AG20443 (cell line): ENCODE data around the gene SEL1L3.

ENCODE experiments used
- DNase-seq: peaks from one replicate; pipeline ENCODE4 v3.0.0; 2012; ENCODE audit warnings: low spot score, mixed read lengths

SEL1L3 gene

GRCh38 chr4:25749150-25749794 is 113.5 kb downstream of the SEL1L3 start:
- no peak for DNase-seq

- DNase-seq: no peak
Observed at GRCh38 chr4:25743971-25744370, 118.8 kb downstream of the SEL1L3 start.

DNA sequence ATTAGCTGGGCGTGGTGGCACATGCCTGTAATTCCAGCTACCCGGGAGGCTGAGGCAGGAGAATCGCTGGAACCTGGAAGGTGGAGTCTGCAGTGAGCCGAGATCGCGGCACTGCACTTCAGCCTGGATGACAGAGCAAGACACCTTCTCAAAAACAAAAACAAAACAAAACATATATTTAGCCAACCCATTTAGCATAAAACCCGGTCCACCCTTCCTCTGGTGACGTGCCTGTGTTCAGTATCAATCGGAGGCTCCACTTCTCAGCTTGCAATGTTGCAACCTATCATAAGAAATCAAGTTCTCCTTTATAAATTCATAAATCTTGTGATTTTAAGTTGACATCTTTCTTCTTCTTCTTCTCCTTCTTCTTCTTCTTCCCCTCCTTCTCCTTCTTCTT is 133.2 kb downstream of the SEL1L3 start:
- no peak for DNase-seq

- no peak for DNase-seq
Observed at GRCh38 chr4:25728886-25729285, 133.9 kb downstream of the SEL1L3 start.

DNA sequence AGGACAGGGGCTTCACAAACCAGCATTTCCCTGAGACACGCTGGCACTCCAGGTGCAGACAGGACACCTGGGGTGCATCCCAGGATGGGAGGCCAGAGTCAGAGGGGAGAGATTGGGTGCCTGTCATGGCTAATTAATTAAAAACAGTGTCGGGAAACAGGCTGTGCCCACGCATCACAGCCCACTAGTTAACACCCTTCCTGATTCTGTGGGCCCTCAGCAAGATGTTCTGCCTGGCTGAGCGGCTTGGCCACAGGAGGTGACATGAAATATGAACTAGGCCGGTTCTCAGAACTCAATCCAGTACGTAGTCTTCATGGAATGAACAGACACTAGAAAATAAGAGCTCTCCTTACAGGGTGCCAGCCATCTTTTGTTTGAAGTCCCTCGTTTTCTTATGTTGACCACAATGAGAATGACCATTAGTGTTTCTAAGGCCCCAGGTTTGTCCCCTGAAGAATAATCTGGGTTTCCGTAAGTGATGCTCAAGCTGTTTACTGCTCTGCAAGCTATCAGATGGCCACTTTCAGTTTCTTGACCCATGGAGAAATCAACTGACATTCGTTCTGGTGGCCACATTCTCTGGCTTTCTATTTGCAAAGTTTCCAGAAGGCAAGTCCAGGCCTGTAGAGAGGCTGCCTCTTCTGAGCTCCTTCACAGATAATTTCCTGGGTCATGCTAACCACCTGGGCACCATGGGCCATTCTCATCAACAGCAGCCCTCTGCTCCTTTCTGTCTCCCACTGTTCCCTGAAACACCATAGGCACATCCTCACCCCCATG is 134.9 kb downstream of the SEL1L3 start:
- DNase-seq: no peak

DNA sequence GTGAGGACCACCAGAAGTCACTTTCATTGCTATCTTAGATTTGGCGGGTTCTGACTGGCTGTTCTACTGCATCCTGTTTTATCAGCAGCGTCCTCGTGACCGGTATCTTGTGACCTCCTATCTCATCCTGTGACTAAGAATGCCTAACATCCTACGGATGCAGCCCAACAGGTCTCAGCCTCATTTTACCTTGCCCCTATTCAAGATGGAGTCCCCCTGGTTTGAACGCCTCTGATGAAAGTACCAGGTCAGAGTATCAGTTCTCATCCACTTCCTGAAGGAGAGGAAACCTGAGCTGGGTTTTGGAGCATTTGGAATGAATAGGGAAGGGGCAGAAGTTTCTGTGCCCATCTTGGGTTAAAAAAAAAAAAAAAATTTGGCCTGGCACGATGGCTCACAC is 136.9 kb downstream of the SEL1L3 start:
- DNase-seq: no peak

- DNase-seq: no peak
Observed at GRCh38 chr4:25723409-25723808, 139.4 kb downstream of the SEL1L3 start.

DNA sequence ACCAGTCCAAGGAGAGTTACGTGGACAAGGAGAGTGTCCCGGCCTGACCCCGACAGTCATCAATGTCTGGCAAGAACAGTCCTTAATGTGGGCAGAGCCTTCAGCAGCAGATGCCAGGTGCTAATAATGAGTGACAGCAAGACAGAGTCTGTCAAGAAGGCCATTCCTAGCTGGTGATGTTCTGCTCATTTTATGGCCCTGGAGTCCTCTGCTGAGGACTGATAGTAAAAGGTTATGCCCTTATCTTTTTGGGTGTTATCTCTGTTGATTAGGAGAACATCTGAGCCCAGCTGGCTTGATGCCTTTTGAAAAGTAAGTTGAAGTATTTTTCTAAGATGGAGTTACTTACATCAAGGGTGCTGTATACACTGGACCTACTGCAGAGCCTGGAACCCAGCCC is 139.8 kb downstream of the SEL1L3 start:
- no peak for DNase-seq

DNA sequence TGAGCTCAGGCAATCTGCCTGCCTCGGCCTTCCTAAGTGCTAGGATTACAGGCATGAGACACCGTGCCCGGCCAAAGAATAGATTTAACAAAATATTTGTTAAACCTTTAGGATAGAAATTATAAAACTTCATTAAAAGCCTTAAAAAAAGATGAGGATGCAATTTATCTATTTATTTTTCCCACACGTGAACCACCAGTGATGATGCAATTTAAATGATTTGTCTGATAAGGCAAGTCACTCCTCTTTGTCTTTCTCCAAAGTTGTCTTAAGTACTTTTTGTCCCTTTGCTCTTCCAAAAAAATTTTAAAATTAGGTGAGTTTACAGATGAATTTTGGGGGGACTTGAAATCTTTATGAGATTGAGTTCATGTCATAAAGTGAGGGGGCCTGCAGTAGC is 149.0 kb downstream of the SEL1L3 start:
- no peak for DNase-seq

DNA sequence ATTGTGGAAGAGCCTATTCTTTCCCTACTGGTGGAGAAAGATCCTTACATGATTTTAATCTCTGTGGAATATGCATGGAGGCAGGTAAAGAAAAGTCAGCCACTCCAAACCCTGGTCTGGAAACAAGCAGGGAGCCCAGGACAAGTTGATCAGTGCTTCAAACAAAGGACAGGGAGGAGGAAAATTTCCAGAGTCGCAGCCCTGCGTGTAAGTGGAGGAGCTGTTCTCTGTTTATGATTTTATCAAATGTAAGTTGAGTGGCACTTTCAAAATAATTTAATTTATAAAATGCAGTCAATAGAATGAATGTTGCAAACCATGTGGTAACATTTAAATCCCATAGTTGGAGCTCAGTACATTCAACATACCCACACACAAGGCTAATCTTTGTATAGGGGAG is 150.2 kb downstream of the SEL1L3 start:
- no peak for DNase-seq

- no peak for DNase-seq
Observed at GRCh38 chr4:25710637-25711036, 152.2 kb downstream of the SEL1L3 start.

- DNase-seq: no peak
Observed at GRCh38 chr4:25704516-25704915, 158.3 kb downstream of the SEL1L3 start.

DNA sequence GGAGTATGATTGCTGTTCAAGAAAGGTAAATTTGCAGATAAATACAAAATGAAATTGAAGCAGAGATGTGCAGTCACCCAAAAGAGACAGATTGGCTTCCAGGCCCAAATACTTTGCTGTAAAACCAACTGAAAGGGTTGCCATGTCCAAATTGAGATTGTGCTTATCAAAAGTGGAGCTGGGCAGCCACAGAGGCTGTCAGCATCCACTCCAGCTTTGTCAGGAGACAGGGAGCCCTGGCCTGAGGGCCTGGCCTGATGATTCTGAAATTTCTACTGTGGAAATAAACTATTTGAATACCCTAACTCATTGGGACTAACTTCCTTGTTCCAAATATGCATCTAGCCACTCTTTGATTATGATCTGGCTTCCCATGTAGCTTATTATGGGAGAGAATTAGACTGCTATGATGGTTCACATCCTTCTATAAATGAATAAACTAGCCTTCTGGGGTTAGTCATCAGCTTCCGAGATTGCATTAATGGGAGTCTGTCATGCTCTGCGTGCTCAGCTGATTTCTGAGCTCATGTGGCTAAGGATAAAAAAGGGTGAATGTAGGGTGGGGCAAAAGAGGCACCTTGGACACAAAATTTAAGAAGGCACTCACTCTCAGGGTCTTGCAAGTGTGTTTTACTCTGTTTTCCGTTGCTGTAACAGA is 158.9 kb downstream of the SEL1L3 start:
- DNase-seq: no peak

DNA sequence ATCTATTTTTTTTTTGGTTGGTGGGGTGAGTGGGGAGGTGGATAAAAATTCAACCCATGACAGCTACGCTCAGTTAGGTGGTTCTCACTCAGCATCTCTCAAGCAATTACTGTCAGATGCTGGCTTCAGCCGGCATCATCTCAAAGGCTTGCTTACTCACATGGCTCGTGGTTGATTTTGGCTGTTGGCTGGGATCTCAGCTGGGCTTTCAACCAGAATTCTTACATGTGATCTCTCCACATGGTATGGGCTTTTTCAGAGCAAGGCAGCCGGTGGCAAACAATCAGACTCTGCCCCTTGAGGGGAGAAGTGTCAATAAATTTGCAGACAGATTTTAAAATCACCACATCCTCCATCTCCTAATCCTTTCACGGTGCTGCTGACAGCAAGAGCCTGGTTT is 159.9 kb downstream of the SEL1L3 start:
- peak; percentile 82 for DNase-seq

- no peak for DNase-seq
Observed at GRCh38 chr4:25700661-25701060, 162.1 kb downstream of the SEL1L3 start.

- no peak for DNase-seq
Observed at GRCh38 chr4:25697516-25697915, 165.3 kb downstream of the SEL1L3 start.
